Jurkat, Clone E6-1 (cell line): ENCODE measurements around the gene ETV6.

Experiments used
- DNase-seq: peaks from one replicate; pipeline ENCODE4 v3.0.0-alpha.2; 2011; ENCODE audit warnings: low read depth, low spot score
- H3K4me3 ChIP-seq: 2 replicates; pipeline ENCODE4 v1.5.1; 2011; ENCODE audit warnings: mild to moderate bottlenecking, low read length, control low read depth, moderate library complexity

The ETV6 gene

GRCh38 chr12:11709513-11709912 lies 60.0 kb downstream of the ETV6 start:
- no peak overlapping the region for H3K4me3 ChIP-seq
- DNase-seq = no peak

- DNase-seq = no peak
- no peak overlapping the region for H3K4me3 ChIP-seq
Observed at GRCh38 chr12:11710431-11710830, 61.0 kb downstream of the ETV6 start.

GRCh38 chr12:11710906-11711305 lies 61.4 kb downstream of the ETV6 start:
- H3K4me3 ChIP-seq = no peak overlapping the region
- no peak for DNase-seq

GRCh38 chr12:11711651-11712327 lies 62.3 kb downstream of the ETV6 start:
- no peak for DNase-seq
- H3K4me3 ChIP-seq = no peak overlapping the region

- H3K4me3 ChIP-seq = no peak overlapping the region
- no peak for DNase-seq
Observed at GRCh38 chr12:11712491-11712890, 63.0 kb downstream of the ETV6 start.

GRCh38 chr12:11713202-11713601 lies 63.7 kb downstream of the ETV6 start:
- no peak for DNase-seq

GRCh38 chr12:11714626-11715025 lies 65.2 kb downstream of the ETV6 start:
- no peak for DNase-seq
- H3K4me3 ChIP-seq = no peak overlapping the region

More at GRCh38 chr12:11713202-11713601, 63.7 kb downstream of the ETV6 start:
- H3K4me3 ChIP-seq = no peak overlapping the region

DNA sequence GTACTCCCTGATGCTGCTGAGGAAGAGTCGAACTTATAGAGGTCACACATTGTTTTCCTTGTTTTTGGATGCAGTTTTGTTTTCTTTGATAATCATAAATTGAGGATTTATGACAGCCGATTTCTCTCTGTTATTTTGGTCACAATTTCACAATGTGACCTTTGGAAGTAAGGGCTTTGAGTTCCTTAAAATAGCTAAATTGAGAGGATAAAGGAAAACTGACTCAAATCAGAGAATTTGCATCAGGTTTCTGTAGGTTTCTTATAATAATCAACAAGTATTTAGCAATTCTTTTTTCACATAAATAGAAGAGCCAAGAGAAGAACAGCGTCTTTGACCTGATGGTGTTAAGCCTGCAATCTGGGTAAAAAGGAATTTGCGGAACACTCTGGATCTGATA lies 66.1 kb downstream of the ETV6 start:
- no peak for DNase-seq
- H3K4me3 ChIP-seq = no peak overlapping the region

DNA sequence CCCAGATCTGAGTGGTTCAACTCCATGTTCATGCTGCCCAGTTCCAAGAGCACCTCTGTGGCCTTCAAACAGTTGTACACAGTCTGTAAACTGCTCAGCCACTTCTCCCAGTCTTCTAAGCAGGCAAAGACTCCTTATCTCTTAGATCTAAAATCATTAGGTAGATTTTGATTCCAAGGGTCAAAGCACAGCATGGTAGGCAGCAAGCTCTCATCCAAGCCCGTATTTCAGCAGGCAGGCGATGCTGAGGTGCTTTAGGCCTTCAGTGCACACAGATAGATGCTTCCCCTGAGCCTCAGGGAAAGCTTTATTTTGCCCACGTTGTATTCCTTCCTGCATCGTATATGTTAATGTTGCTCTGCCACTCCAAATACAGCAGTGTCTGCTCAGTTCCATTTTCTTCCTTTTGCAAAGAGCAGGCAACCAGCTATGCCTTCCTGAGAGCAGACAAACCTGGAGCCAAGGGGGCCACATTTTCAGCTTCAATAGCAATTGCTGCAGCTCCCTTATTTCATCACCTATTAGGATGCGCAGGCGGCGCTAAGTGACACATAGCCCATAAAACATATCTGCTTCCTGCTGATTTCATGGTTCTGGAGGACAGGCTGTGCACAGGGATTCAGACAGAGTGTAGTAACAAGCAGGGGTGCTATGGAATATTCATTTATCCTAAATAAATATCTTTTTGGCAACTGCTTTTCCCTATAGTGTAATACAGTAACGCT lies 67.5 kb downstream of the ETV6 start:
- no peak overlapping the region for H3K4me3 ChIP-seq
- DNase-seq = no peak

- no peak for DNase-seq
- no peak overlapping the region for H3K4me3 ChIP-seq
Observed at GRCh38 chr12:11717519-11717961, 68.1 kb downstream of the ETV6 start.

- DNase-seq = no peak
- no peak overlapping the region for H3K4me3 ChIP-seq
Observed at GRCh38 chr12:11718105-11718504, 68.6 kb downstream of the ETV6 start.

GRCh38 chr12:11718768-11719253 lies 69.3 kb downstream of the ETV6 start:
- no peak for DNase-seq
- H3K4me3 ChIP-seq = no peak overlapping the region

GRCh38 chr12:11719678-11720099 lies 70.2 kb downstream of the ETV6 start:
- DNase-seq = peak; percentile 67
- no peak overlapping the region for H3K4me3 ChIP-seq

DNA sequence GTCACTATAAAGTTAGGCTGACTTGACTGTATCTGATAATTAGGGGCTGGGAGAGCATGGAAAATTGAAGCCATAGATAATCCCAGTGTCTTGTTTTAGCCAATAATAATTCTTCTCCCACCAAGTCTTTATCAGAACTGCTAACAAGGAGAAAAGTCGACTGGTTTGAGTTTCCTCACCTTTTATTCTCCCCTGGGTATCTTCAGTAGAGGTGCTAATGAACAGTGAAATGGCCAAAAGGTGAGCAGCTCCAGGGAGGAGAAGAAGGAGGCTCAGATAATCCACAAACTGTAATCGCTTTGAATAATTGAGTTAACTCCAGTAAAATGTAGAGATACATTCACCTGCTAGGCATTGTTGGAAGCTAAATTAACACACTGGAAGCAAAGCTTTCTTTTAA lies 72.6 kb downstream of the ETV6 start:
- DNase-seq = no peak
- no peak overlapping the region for H3K4me3 ChIP-seq

GRCh38 chr12:11722578-11723138 lies 73.2 kb downstream of the ETV6 start:
- no peak overlapping the region for H3K4me3 ChIP-seq

DNA sequence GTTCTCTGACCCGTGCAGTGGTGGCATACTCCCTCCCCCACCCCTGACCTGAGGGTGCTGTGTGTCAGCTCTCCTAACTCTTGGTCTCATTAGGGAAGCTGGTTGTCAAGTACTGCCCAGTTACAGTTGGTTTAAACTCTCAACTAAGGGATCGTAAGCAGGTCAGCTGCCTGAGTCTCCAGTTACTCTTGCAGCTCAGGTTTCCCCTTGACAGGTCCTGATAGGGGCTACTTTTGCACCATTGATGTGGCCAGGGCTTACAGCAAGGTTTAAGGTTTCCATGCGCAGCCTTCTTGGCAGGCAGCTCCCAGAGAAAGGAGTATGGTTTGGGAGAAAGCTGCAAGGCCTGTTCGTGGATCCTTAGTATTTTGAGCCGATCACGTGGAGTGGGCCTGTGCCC lies 74.5 kb downstream of the ETV6 start:
- DNase-seq = no peak
- H3K4me3 ChIP-seq = no peak overlapping the region

More at GRCh38 chr12:11722578-11723138, 73.2 kb downstream of the ETV6 start:
- DNase-seq = no peak

GRCh38 chr12:11724888-11725311 lies 75.4 kb downstream of the ETV6 start:
- H3K4me3 ChIP-seq = no peak overlapping the region
- no peak for DNase-seq

DNA sequence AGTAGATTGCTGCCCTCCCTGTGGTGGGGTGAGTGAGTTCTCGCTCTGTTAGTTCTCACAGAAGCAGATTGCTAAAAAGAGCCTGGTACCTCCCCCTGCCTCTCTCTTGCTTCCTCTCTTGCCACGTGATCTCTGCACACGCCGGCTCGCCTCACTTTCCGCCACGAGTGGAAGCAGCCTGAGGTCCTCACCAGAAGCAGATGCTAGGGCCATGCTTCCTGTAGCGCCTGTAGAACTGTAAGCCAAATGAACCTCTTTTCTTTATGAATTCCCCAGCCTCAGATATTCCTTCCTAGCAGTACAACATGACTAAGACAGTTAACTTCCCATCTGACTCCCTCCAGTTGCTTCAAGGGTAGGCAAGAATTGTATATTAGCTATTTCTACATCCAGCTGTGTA lies 76.2 kb downstream of the ETV6 start:
- H3K4me3 ChIP-seq = no peak overlapping the region
- no peak for DNase-seq

GRCh38 chr12:11726659-11727058 lies 77.2 kb downstream of the ETV6 start:
- DNase-seq = no peak
- no peak overlapping the region for H3K4me3 ChIP-seq

DNA sequence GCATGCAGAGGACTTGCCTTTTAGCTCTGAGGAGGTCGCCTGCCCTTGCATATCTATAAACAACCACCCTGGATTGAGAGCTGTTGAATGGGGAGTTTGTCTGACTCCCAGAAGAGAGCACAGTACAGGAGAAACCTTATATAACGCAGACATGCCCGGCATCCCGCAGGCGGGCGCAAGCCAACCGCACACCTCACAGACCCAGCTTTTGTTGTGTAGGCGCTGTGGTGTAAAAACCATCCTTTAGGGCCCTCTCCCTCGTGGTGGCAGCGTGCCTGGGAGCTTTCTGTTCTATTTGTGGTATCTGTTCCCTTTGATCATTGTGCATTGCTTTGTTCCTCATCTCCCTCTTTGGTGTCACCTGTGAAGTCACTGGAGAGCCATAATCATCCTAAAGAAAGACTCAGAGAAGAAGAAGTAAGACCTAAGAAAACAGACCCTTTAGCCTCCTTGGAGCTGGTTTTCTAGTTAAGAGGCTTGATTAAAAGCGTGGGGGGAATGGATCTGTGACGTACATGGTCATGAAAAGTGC lies 77.7 kb downstream of the ETV6 start:
- no peak overlapping the region for H3K4me3 ChIP-seq
- peak; percentile 94 for DNase-seq
